ENCODE measurements around the gene IKZF5. TPM values are rescaled to one million over a fixed set of nuclear protein-coding genes. Genes with fewer than 3 reads are reported as not detected.

The IKZF5 gene
- total and polyA plus RNA-seq, 2 of the 4 experiments (the other 2 are of a cell fraction) = 2.9 to 4.4 TPM

- intact Hi-C loops (cut with micrococcal nuclease) = no loop called here
- in situ Hi-C loops (cut with MboI; ENCODE audit: low sequenced_read_pairs) = no loop called here
Measured at GRCh38 chr10:122998360-122998917, 10.2 kb downstream of the IKZF5 start.

More at GRCh38 chr10:122998360-122998917, 10.2 kb downstream of the IKZF5 start:
- Histone ChIP-seq H2AFZ (replicated peaks; ENCODE audit: low read length, poor library complexity) (no peak overlapping the region), H3K9me3 (ENCODE audit: control insufficient read depth, insufficient read depth, low read length) (no peaks in the 10 kb centered on the region), H2BK120ac (ENCODE audit: low read depth, low read length) (no peak overlapping the region), H4K8ac (ENCODE audit: low read depth in 2 of 2, low read length in 2 of 2) (no peak overlapping the region), H3K4me1 (ENCODE audit: control insufficient read depth, insufficient read depth, low read length) (no peaks in the 10 kb centered on the region; the same call in 1 of the 2 replicates), H3K9ac (ENCODE audit: low read depth, low read length) (no peak overlapping the region), H4K20me1 (ENCODE audit: insufficient read depth, low read length) (peaks cover 3% of the 10 kb centered on the region; the same call in 1 of the 2 replicates), H3K79me1 (ENCODE audit: low read depth in 1 of 2, low read length in 2 of 2) (peaks cover 23 to 25% of the 10 kb centered on the region in 2 experiments; a peak in 3 of 4 replicates), H3K36me3 (ENCODE audit: control insufficient read depth, insufficient read depth, low read length) (peaks cover 14% of the 10 kb centered on the region), H3K27me3 (ENCODE audit: control insufficient read depth, insufficient read depth, low read length) (no peaks in the 10 kb centered on the region), H3K9me1 (ENCODE audit: insufficient read depth, low read length) (no peaks in the 10 kb centered on the region), H4K5ac (ENCODE audit: low read depth, low read length) (no peak overlapping the region), H3K23ac (ENCODE audit: low read depth, low read length) (no peak overlapping the region), H3K56ac (ENCODE audit: extremely low read depth, insufficient read depth, low read length) (no peak overlapping the region), H3K4me3 (ENCODE audit: insufficient read depth, low read depth, low read length) (no peak overlapping the region), H3K18ac (ENCODE audit: low read depth, low read length) (no peak overlapping the region), H3K4ac (ENCODE audit: low read depth, low read length) (no peak overlapping the region), H2BK15ac (ENCODE audit: low read depth, low read length) (no peak overlapping the region), H3K14ac (replicated peaks; ENCODE audit: low read depth, low read length) (no peak overlapping the region), H2BK5ac (ENCODE audit: low read depth, low read length, poor library complexity, severe bottlenecking) (no peak overlapping the region), H3K4me2 (ENCODE audit: low read depth, low read length) (no peak overlapping the region), H3K27ac (ENCODE audit: insufficient read depth, low read length) (no peak overlapping the region), H4K91ac (ENCODE audit: insufficient read depth, low read depth, low read length) (no peak overlapping the region), H2AK9ac (replicated peaks; ENCODE audit: low read depth, low read length, poor library complexity) (no peak overlapping the region), H2BK20ac (ENCODE audit: low read depth, low read length) (no peak overlapping the region), H2AK5ac (ENCODE audit: low read depth, low read length) (no peak overlapping the region)
- WGBS, 2 experiments (ENCODE audit: extremely low coverage in 2 of 2, insufficient read length in 1 of 2) = no CpG with 5 or more reads among the region's 6 CpGs
- ATAC-seq (ENCODE audit: low read depth) (no peak), DNase-seq (no peak)
- TF ChIP-seq MAFK (IDR thresholded peaks at IDR 0.05; ENCODE audit: low read depth, low read length) (peak; percentile 57), SMC3 (IDR thresholded peaks at IDR 0.05; ENCODE audit: low read depth, low read length) (no peak), NFE2L2 (IDR thresholded peaks at IDR 0.05; ENCODE audit: low read depth, low read length) (no peak)
- CTCF ChIA-PET = no interaction called here
- dilution Hi-C loops (cut with HindIII; ENCODE audit: low sequenced_read_pairs, unreplicated experiment) = no loop called here
- POLR2A ChIA-PET (ENCODE audit: unreplicated experiment) = no interaction called here
- no TSS peak for BruUV-seq (replicated peaks)

All from IMR-90 (cell line).